ENCODE measurements around the gene FARP2.

GRCh38 chr2:241378816-241379215 lies 22.7 kb downstream of the FARP2 start:
- TF ChIP-seq, protein P1, sequence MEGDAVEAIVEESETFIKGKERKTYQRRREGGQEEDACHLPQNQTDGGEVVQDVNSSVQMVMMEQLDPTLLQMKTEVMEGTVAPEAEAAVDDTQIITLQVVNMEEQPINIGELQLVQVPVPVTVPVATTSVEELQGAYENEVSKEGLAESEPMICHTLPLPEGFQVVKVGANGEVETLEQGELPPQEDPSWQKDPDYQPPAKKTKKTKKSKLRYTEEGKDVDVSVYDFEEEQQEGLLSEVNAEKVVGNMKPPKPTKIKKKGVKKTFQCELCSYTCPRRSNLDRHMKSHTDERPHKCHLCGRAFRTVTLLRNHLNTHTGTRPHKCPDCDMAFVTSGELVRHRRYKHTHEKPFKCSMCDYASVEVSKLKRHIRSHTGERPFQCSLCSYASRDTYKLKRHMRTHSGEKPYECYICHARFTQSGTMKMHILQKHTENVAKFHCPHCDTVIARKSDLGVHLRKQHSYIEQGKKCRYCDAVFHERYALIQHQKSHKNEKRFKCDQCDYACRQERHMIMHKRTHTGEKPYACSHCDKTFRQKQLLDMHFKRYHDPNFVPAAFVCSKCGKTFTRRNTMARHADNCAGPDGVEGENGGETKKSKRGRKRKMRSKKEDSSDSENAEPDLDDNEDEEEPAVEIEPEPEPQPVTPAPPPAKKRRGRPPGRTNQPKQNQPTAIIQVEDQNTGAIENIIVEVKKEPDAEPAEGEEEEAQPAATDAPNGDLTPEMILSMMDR (IDR thresholded peaks at IDR 0.05 in 8 of 11, conservative IDR thresholded peaks at IDR 0.05 in 3 of 11): no peak
- no peak for TF ChIP-seq POLR2AphosphoS5 (IDR thresholded peaks at IDR 0.05)
- TF ChIP-seq POLR2A (IDR thresholded peaks at IDR 0.05): no peak

All from spleen (tissue), 7 donors.